Occipital lobe (tissue), 2 donors: ENCODE results near the gene RXFP1. TPM values are rescaled to one million over a fixed set of nuclear protein-coding genes. Genes with fewer than 3 reads are reported as not detected.
A peak's percentile ranks its signal among the peaks of the same experiment; 100 is the strongest.
"Not testable (repeated sequence)": the region's sequence is repeated elsewhere in the genome, so short reads cannot be mapped to it uniquely, and the experiment has no call there.

ENCODE experiments used
- DNase-seq: peaks from one replicate; lab custom pipeline; 2025; lab: John Stamatoyannopoulos, UW
- total RNA-seq: library from RNA; depleted of rRNA; stranded (reverse); fragments of >200 nt; gene quantifications from one replicate; pipeline ENCODE4 v1.2.3, GENCODE V29; 2014

The RXFP1 gene
- total RNA-seq, 1 donor from 2014 or later = 6.2 TPM

DNA sequence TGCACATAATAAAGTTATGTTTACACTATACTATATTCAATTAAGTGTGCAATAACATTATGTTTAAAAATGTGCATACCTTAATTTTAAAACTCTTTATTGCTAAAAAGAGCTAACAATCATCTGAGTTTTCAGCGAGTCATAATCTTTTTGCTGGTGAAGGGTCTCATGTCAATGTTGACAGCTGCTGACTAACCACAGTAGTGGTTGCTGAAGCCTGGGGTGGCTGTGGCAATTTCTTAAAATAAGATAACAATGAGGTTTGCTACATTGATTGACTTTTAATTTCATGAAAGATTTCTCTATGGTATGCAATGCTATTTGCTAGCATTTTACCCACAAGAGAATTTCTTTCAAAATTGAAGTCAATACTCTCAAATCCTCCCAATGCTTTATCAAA, 91.4 kb downstream of the RXFP1 start:
- no peak for DNase-seq

DNA sequence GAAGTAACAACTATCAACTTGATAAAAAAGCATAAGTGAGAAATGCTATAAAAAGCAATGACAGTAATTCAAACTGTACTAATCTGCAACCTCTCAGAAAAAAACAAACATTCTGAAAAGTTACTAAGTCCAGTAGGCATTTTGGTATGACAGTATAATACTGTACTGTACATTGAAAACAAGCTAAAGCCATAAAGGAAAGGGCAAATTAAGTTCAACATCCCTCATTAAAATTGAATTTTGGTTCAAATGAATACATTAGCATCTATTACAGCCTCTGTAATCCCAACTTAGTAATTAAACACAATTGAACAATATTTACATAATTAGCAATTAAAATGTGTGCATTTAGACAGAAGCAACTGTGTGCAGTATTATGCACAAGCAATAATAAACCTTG, 96.3 kb downstream of the RXFP1 start:
- no peak for DNase-seq

DNA sequence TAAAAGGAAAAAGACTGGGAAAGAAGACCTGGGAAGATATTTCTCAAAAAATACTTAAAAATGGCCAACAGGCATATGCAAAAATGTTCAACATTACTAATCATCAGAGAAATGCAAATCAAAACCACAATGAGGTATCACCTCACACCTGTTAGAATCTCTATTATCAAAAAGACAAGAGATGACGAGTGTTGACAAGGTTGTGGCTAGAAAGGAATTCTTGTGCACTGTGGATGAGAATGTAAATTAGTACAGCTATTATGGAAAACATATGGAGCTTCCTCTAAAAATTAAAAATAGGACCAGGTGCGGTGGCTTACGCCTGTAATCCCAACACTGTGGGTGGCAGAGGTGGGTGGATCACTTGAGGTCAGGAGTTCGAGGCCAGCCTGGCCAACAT, 100.0 kb downstream of the RXFP1 start:
- DNase-seq = no peak

DNA sequence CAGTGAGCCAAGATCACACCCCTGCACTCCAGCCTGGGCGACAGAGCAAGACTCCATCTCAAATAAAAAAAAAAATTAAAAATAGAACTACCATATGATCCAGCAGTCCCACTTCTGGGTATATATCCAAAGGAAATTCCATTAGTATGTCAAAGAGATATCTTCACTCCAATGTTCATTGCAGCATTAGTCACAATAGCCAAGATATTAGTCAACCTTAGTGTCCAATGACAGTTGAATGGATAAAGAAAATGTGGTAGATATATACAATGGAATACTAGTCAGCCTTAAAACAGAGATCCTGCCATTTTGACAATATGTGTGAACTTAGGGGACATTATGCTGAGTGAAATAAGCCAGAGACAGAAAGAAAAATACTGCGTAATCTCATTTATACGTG, 100.6 kb downstream of the RXFP1 start:
- DNase-seq = no peak

DNA sequence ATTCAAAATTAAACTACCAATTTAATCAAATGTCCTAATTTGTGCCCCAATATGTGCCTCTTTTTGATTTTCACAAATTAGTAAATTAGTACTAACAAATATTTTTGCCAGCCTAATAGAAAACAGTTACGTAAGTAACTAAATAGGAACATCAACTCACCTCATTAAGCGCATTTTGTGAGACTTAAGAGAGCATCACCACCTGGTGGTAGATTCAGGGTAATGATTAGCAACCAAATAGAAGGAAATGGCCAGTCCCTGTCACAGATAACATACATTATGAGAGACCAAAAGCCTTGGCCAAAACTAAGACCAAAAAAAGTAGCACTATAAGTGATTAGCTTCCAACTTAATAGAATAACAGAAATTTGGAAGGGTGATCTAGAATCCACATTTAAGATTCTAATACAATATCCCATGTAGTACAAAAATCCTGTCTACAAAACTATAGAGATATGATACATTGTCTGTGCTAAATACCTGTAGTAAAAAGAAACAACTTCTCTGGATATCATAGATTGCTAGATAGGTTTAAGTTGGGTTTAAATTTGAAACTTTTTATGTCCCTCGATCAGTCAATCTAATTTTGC, 103.3 kb downstream of the RXFP1 start:
- no peak for DNase-seq

DNA sequence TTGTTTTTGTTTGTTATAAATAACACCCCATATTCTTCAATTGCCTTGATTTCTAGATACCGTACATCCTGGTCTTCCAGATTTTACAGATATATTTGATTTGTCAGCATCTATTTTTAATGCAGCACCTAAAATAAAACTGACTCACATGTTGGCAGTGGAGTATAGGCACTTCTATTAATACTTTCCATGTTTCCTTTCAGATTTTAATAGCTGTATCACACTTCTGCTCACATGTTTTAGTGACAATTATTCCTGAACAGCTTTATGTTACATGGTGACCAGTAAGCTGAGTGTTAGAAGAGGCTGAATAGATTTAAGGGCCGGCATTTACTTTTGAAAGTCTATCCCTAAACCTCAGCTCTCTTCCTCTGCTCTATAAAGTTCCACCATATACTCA, 103.9 kb downstream of the RXFP1 start:
- DNase-seq = no peak

DNA sequence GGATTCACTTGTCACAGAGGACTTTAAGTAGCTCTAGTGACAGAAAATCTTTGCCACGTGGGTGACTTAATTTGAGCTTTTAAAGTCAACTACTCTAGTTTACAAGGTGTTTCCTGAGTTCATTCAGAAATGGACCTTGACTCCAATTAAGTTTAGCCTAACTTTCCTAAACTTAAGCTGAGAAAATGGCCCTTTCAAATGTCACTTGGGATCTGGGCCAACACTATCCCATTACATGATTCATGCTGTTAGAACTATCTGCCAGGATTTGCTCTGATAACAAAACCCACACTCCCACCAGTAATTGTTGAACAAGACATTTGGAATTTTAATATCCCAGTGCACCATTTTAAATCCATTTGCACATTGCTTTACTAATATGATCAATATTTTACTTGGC, 109.2 kb downstream of the RXFP1 start:
- no peak for DNase-seq

DNA sequence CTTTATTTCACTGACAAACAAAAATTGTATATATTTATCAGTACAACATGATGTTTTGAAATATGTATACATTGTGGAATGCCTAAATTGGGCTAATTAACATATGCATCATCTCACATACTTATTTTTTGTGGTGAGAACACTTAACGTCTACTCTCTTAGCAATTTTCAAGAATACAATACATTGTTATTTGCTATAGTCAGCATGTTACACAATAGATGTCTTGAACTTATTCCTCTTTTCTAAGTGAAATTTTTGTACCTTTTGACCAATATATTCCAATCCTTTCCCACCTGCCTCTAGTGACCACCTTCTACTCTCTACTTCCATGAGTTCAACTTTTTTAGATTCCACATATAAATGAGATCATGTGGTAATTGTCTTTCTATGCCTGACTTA, 114.9 kb downstream of the RXFP1 start:
- no peak for DNase-seq

DNA sequence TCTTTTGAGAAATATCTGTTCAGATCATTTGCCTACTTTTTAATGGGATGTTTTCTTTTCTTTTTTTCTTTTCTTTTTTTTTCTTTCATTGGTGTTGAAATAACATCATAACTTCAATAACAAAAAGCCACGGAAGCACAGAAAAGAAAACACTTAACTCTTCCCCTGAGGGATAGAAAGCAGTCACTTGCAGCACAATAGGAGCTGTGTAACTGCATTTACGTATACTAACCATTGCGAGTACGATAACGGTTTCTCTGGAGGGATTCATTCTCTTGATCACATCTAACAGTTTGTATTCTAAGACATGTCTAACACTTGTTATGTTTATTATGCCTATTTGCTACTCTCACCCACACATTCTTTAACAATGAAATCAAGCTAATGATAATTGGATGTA, 122.7 kb downstream of the RXFP1 start:
- no peak for DNase-seq

DNA sequence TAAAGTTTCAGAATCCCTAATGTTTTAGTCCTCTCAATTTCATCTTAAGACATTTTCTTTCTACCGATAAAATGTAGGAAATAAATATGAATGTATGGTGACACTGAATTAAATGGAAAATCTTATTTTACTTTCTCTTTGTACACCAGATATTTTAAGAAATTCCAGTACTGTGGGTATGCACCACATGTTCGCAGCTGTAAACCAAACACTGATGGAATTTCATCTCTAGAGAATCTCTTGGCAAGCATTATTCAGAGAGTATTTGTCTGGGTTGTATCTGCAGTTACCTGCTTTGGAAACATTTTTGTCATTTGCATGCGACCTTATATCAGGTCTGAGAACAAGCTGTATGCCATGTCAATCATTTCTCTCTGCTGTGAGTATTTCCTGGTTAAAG, 123.1 kb downstream of the RXFP1 start:
- DNase-seq = no peak

DNA sequence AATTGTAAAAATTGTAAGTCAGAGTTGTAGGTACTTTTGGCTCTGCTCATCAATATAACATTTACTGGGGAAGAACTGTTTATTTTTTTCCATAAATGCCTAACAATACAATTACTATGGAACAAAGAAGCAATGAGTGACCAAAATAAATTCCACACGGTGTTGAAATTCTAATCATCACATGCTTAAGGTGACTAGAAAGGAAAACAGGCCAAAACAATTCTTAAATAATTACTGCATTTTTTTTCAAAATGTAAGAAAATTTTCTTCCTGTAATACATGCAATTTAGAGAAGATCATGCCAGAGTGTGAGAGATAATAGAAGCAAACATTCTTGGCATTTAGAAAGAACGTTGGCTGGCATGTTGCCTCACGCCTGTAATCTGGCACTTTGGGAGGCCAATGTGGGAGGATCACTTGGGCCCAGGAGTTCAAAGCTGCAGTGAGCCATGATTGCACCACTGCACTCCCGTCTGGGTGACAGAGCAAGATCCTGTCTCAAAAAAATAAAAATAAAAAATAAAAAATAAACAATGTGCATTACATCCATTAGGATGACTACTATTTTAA, 127.5 kb downstream of the RXFP1 start:
- no peak for DNase-seq

DNA sequence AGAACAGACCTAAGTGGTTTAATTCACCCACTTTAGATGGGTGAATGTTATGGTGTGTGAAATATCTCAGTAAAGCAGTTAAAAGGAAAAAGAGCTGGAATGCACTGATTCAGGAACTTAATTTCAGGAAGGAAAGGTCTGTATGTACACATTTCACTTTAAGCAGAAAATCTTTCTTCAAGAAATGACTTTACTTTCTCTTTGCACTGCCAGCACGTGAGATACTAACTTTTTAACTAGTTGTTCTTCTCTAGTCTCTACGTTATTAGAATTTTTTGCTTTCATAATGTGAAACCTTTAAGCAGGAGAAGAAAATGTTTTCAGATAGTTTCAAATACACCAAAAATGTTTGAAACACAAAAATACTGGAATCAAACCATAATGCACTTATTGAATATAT, 131.2 kb downstream of the RXFP1 start:
- DNase-seq = no peak

DNA sequence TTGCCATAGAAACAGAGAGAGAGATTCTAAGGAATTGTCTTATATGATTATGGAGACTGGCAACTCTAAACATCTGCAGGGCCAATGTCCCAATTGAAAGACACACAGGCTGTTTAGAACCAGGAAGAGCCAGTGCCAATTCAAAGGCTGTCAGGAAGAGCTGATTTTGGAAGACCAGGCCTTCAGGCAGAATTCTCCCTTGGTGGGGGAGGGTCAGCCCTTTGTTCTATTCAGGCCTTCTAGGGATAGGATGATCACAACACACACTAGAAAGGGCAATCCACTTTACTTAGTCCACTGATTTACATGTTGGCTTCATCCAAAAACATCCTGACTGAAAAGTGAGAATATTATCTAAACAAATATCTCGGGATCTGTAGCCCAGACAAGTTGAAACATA, 134.8 kb downstream of the RXFP1 start:
- DNase-seq = no peak

DNA sequence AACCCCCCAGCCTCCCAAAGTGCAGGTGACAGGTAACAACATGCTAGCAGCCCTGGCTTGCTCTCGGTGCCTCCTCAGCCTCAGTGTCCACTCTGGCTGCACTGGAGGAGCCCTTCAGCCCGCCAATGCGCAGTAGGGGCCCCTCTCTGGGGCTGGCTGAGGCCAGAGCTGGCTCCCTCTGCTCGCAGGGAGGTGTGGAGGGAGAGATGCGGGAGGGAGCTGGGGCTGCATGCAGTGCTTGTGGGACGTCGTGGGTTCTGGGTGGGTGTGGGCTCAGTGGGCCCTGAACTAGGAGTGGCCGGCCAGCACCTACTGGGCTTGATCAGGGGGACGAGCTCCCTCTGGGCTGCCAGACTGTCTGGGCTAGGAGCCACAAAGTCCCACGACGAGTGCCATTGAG, 135.6 kb downstream of the RXFP1 start:
- no peak for DNase-seq

DNA sequence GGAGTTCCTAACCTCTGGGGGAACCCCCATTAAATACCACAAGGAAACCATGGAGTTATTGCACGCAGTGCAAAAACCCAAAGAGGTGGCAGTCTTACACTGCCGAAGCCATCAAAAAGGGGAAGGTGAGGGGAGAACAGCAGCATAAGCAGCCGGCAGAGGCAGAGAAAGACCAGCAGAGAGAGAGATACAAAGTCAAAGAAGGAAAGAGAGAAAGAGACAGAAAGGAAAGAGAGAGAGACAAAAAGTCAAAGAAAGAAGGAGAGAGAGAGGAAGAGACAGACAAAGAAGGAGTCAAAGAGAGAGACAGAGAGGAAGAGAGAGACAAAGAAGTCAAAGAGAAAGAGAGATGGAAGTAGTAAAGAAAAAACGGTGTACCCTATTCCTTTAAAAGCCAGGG, 141.6 kb downstream of the RXFP1 start:
- DNase-seq = not testable (repeated sequence)

DNA sequence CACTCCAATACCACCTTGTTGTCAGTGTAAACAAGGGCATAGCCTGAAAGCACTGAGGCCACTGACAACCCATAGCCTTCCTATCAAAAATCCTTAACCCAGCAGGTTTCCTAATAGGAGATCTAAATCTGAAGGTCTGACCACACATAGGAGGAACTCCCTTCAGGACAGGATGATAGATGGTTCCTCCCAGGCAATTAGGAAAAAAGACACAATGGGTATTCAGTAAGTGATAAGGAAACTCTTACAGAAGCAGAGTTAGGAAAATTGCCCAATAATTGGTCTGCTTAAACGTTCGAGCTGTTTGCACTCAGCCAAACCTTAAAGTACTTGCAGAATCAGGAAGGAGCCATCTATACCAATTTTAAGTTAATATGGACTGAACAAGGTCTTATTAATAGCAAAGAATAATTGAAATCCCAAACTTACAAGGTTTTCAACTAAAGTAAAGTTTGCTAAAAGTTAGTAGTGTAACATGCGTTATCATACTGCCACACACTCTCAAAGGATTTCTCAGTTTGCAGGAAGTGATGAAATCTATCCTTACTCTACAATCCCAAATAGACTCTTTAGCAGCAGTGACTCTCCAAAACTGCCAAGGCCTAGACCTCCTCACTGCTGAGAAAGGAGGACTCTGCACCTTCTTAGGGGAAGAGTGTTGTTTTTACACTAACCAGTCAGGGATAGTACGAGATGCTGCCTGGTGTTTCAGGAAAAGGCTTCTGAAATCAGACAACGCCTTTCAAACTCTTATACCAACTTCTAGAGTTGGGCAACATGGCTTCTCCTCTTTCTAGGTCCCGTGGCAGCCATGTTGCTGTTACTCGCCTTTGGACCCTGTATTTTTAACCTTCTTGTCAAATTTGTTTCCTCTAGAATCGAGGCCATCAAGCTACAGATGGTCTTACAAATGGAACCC, 142.3 kb downstream of the RXFP1 start:
- not testable (repeated sequence) for DNase-seq

DNA sequence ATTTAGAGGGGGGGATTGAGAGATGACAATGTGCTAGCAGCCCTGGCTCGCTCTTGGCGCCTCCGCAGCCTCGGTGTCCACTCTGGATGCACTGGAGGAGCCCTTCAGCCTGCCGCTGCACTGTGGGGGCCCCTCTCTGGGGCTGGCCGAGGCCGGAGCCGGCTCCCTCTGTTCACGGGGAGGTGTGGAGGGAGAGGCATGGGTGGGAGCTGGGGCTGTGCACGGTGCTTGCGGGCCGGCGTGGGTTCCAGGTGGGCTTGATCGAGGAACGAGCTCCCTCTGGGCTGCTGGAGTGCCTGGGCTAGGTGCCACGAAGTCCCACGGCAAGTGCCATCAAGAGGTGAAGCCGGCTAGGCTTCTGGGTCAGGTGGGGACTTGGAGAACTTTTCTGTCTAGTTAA, 143.1 kb downstream of the RXFP1 start:
- DNase-seq = no peak

DNA sequence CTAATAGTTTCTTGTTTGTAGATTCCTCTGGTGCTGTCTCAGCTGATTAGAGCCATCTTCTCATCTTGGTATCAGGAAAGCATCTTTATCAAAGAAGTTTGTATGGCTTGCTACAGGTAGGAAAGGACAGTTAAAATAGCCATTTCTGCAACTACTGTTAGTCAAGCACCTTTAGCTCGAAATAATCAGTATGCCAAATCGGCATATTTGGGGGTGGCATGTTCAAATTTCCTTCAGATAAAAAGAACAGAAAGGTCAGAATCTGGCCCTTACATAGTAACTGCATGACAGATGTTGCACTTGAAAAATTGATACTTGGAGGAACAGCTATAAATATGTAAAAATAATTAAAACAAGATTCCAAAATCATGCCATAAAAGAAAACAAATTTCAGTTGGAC, 145.2 kb downstream of the RXFP1 start:
- no peak for DNase-seq

DNA sequence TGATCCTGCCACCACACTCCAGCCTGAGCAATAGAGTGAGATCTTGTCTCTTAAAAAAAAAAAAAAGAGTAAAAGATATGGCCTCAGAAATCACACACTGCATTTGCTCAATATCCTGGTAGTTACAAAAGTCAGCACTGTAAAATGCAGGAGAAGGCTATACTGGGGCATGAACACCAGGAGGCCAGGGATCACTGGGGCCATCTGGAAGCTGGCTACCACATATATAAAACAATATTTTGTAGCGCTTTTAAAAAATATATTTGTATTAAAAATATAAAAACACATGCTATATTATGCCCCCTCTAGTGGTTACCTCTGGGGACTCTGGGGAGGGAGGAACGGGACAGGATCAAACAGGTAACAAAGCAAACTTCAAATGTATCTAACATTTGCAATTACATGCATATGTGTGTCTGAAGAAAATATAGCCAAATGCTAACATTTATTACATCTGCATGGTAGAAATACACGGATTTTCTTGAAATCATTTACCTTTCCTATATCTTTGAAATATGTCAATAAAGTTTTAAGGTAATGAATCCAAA, 146.0 kb downstream of the RXFP1 start:
- no peak for DNase-seq

DNA sequence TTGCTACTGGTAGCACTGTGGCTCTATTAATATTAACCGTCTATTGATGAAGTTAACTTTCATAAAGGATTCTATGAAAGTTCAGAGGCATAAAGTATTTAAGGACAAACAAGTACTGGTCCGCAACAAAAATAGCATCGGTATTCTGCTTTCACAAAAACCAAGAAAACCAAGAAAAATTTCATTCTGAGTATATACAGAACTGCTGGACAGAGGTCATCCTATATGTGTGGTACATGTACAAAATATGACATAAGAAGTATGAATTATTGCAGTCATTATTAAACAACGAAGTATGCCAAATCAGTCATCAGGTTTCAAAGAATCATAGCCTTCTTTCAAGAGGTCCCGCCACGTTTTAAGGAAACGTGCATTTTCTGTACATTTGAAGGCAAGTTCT, 147.6 kb downstream of the RXFP1 start:
- DNase-seq = no peak

DNA sequence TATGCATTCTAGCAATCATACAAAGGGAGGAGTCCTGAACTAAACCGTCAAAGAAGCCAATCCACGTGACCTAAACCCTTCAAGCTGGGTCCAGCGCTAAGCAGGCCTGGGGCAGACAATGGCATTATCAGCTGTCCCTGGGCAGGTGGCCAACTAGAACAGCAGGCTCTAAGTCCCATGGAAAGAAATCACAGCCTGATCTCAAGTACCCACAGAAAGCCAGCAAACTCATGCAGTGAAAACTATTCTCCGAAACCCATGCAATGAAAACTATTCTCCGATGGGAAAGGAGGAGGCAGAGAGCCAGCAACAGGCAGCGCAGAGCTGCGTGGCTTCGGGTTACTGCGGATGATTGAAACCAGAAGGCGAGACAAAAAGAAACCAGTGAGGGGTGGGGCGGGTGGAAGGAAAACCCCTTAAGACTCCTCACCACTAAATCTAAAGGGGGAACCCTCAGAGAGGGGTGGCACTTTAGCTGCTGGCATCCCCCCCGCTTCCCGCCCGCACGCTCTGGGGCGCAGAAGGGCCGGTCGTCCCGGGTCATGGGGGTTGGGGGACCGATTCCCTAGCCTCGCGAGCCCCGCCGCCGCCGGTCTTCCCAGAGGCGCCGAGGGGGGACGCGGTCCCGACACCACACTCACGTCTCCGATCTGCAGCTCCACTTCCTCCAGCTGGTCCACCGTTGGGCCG, 149.4 kb downstream of the RXFP1 start:
- DNase-seq = peak; percentile 30

DNA sequence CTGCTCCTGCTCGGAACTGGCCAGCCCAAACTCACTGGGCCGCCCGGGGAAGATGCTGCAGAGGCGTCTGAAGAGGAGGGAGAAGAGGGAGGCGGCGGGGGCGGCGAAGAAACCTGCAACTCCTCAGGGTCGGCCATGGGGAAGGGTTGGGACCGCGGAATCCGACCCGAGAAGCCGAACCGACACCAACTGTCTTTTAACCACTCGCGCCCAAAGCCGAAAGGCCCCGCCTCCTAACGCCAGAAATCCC, 149.9 kb downstream of the RXFP1 start, which contains the start of gene C4orf46:
Gene C4orf46 (minus strand): TSS at position 223 of the 250 bp plus-strand sequence. CDS start 86 bp downstream, at position 137.
- no peak for DNase-seq
